ENCODE data around the gene PLOD3. TPM values are rescaled to one million over a fixed set of nuclear protein-coding genes. Genes with fewer than 3 reads are reported as not detected.

PLOD3 gene
- total and polyA plus RNA-seq, 2 donors (not counting 3 experiments of a cell fraction or from before 2014, with no cell fraction given): 143 to 170 TPM

DNA sequence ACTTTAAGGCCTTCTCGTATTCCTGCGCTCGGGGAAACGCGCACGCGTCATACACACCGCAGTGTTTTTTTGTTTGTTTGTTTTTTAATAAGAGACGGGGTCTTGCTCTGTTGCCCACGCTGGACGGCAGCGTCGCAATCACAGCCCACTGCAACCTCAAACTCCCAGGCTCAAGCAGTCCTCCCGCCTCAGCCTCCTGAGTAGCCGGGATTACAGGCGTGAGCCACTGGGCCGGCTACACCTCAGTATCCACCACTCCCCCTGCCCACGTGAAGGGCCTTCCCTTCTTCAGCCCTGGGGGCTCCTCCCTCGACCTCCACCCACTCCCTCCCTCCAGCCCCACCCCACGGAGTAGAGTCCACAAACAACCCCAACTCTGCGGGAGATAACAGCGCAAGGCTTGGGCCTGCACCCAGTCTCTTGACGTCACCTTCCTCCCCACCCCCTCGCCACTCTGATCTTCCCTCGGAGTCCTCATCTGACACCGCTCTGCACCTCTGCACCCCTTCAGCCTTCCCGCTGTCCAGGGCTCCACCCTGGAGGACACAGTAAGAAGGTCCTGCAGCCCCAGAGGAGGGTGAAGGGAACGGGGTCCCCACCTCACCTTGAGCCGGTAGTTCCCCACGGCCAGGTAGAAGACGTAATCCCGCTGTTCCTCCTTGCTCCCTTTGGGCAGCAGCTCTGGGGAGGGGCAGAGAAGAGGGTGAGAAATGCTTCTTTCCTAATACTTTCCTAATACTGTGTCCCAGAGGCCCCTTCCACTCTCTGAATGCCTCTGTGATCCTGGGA lies 23.0 kb upstream of the PLOD3 start:
- intact Hi-C loops (cut with micrococcal nuclease): no loop called here
- peaks cover 22% of the 10 kb centered on the region for H3K79me2 ChIP-seq (ENCODE audit: control insufficient read depth, insufficient read depth, low read length)
- DNase-seq (ENCODE audit: low read depth, low spot score) (no peak), FAIRE-seq (no peak)
- ChIA-PET CTCF (interaction anchor here (1.3 kb wide), 2 partner anchors 23 to 96 kb away, joined by 3 to 6 read pairs; partner anchors contain the start of genes PLOD3 and ZNHIT1), POLR2A (no interaction called here)
- no peaks in the 10 kb centered on the region for H4K20me1 ChIP-seq (replicated peaks; ENCODE audit: control insufficient read depth, extremely low read depth, insufficient read depth, low read length)
- TF ChIP-seq EZH2 (IDR thresholded peaks at IDR 0.05; ENCODE audit: borderline replicate concordance, low read depth, low read length, severe bottlenecking): no peak
- TF ChIP-seq JUN (IDR thresholded peaks at IDR 0.05; ENCODE audit: borderline replicate concordance, insufficient read depth, insufficient read length, low read depth): no peak
- TF ChIP-seq, protein P1, sequence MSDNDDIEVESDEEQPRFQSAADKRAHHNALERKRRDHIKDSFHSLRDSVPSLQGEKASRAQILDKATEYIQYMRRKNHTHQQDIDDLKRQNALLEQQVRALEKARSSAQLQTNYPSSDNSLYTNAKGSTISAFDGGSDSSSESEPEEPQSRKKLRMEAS (IDR thresholded peaks at IDR 0.05; ENCODE audit: insufficient read depth, insufficient read length): no peak
- TF ChIP-seq POLR2AphosphoS5 (IDR thresholded peaks at IDR 0.05; ENCODE audit: insufficient read depth, low read depth, low read length): no peak
- no peak for TF ChIP-seq GATA2 (IDR thresholded peaks at IDR 0.05; ENCODE audit: insufficient read depth, insufficient read length, low read depth, low read length)
- TF ChIP-seq POLR2A (IDR thresholded peaks at IDR 0.05; ENCODE audit: low read depth, low read length): no peak
- no peak for TF ChIP-seq MYC (IDR thresholded peaks at IDR 0.05; ENCODE audit: low read depth, low read length)
- TF ChIP-seq, protein P2, sequence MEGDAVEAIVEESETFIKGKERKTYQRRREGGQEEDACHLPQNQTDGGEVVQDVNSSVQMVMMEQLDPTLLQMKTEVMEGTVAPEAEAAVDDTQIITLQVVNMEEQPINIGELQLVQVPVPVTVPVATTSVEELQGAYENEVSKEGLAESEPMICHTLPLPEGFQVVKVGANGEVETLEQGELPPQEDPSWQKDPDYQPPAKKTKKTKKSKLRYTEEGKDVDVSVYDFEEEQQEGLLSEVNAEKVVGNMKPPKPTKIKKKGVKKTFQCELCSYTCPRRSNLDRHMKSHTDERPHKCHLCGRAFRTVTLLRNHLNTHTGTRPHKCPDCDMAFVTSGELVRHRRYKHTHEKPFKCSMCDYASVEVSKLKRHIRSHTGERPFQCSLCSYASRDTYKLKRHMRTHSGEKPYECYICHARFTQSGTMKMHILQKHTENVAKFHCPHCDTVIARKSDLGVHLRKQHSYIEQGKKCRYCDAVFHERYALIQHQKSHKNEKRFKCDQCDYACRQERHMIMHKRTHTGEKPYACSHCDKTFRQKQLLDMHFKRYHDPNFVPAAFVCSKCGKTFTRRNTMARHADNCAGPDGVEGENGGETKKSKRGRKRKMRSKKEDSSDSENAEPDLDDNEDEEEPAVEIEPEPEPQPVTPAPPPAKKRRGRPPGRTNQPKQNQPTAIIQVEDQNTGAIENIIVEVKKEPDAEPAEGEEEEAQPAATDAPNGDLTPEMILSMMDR (IDR thresholded peaks at IDR 0.05; ENCODE audit: extremely low read depth in 1 of 2, insufficient read depth in 1 of 2, low read depth in 1 of 2, low read length in 2 of 2): no peak
- no peak for TF ChIP-seq FOS (IDR thresholded peaks at IDR 0.05; ENCODE audit: borderline replicate concordance, insufficient read depth, low read length)
- no TSS peak for BruUV-seq (replicated peaks)
- dilution Hi-C loops (cut with MboI; ENCODE audit: extremely low pct_ligation_motif_present, low sequenced_read_pairs): no loop called here
- H3K9ac ChIP-seq (replicated peaks; ENCODE audit: extremely low read depth, insufficient read depth, low read length): no peak overlapping the region
- H3K27me3 ChIP-seq (ENCODE audit: control insufficient read depth in 2 of 2, insufficient read depth in 2 of 2, low read length in 2 of 2): no peaks in the 10 kb centered on the region
- no peaks in the 10 kb centered on the region for H3K9me1 ChIP-seq (replicated peaks; ENCODE audit: control insufficient read depth, extremely low read depth, insufficient read depth, low read length)
- no peak overlapping the region for H2AFZ ChIP-seq (ENCODE audit: low read depth, low read length)
- no peak overlapping the region for H3K27ac ChIP-seq (ENCODE audit: insufficient read depth, low read depth, low read length)
- H3K4me1 ChIP-seq (ENCODE audit: control insufficient read depth, extremely low read depth, insufficient read depth, low read length): peaks cover 43% of the 10 kb centered on the region
- H3K4me2 ChIP-seq (ENCODE audit: insufficient read depth, low read length): no peak overlapping the region
- peaks cover 0 to 16% of the 10 kb centered on the region in 2 experiments for H3K36me3 ChIP-seq (ENCODE audit: control insufficient read depth in 2 of 2, extremely low read depth in 1 of 2, insufficient read depth in 2 of 2, low read length in 2 of 2)
- no peaks in the 10 kb centered on the region for H3K9me3 ChIP-seq (replicated peaks; ENCODE audit: control insufficient read depth, insufficient read depth, low read length)
- H3K4me3 ChIP-seq (replicated peaks in 1 of 3; ENCODE audit: insufficient read depth in 1 of 3, low read depth in 1 of 3, low read length in 3 of 3): no peak overlapping the region
